CD4-positive, alpha-beta memory T cell (primary cell): ENCODE measurements around the gene STK32B. TPM values are rescaled to one million over a fixed set of nuclear protein-coding genes. Genes with fewer than 3 reads are reported as not detected.

Experiments used
- CTCF ChIA-PET: fragments of 350-600 bp; sonication (Branson Sonifier 250); formaldehyde crosslinking; loops from one replicate; lab custom pipeline; 2021; ENCODE audit warnings: inconsistent platforms; ENCODE audit not compliant: partially characterized antibody; lab: Charles Lee
- POLR2A ChIA-PET: fragments of 350-600 bp; sonication (Branson Sonifier 250); formaldehyde crosslinking; loops from one replicate; lab custom pipeline; 2021; ENCODE audit not compliant: partially characterized antibody; lab: Charles Lee
- DNase-seq, 5 donors: peaks; one replicate each; pipeline versions ENCODE4 v3.0.0 to v3.0.0-alpha.2; 2020 to 2022; ENCODE audit warnings: mixed read lengths in 1 of 5
- H3K27ac ChIP-seq: one replicate; pipeline ENCODE4 v1.7.0; 2013; ENCODE audit warnings: low read depth, low read length
- H3K27me3 ChIP-seq: 2 replicates; pipeline ENCODE4 v1.7.0; 2013; ENCODE audit warnings: mild to moderate bottlenecking, low read length, moderate library complexity; ENCODE audit not compliant: insufficient read depth
- H3K36me3 ChIP-seq: 2 replicates; pipeline ENCODE4 v1.7.0; 2013; ENCODE audit warnings: mild to moderate bottlenecking, low read length, moderate library complexity; ENCODE audit not compliant: insufficient read depth
- H3K4me1 ChIP-seq: 2 replicates; pipeline ENCODE4 v1.7.0; 2013; ENCODE audit warnings: mild to moderate bottlenecking, low read length, moderate library complexity; ENCODE audit not compliant: insufficient read depth
- H3K4me3 ChIP-seq, 2 donors: one replicate each; pipeline ENCODE4 v1.7.0; 2013; ENCODE audit warnings: low read length in 2 of 2, mild to moderate bottlenecking in 1 of 2
- H3K9me3 ChIP-seq, 2 donors: one replicate each; pipeline ENCODE4 v1.7.0; 2013; ENCODE audit warnings: low read length in 2 of 2, control low read depth in 1 of 2; ENCODE audit not compliant: control insufficient read depth in 1 of 2
- H3K27ac Mint-ChIP-seq, 7 donors: one replicate each; pipeline ENCODE4 v1.8.0; 2020 to 2021; ENCODE audit warnings: mixed read lengths in 7 of 7, mild to moderate bottlenecking in 6 of 7, inconsistent platforms in 3 of 7, moderate library complexity in 3 of 7
- H3K27me3 Mint-ChIP-seq, 2 donors: one replicate each; pipeline ENCODE4 v1.8.0; 2020 to 2021; ENCODE audit warnings: mixed read lengths in 2 of 2
- H3K36me3 Mint-ChIP-seq, 2 donors: one replicate each; pipeline ENCODE4 v1.8.0; 2020 to 2021; ENCODE audit warnings: mixed read lengths in 2 of 2, inconsistent platforms in 1 of 2, mild to moderate bottlenecking in 1 of 2
- H3K4me1 Mint-ChIP-seq, 4 donors: one replicate each; pipeline ENCODE4 v1.8.0; 2020 to 2021; ENCODE audit warnings: mixed read lengths in 4 of 4, mild to moderate bottlenecking in 1 of 4
- H3K4me3 Mint-ChIP-seq, 8 donors: one replicate each; pipeline ENCODE4 v1.8.0; 2020 to 2021; ENCODE audit warnings: mixed read lengths in 8 of 8, mild to moderate bottlenecking in 7 of 8, moderate library complexity in 6 of 8, inconsistent platforms in 3 of 8
- H3K9me3 Mint-ChIP-seq, 8 donors: one replicate each; pipeline ENCODE4 v1.8.0; 2020 to 2021; ENCODE audit warnings: mixed read lengths in 8 of 8, mild to moderate bottlenecking in 5 of 8, inconsistent platforms in 3 of 8, moderate library complexity in 1 of 8
- intact Hi-C: fragments of 100-400 bp; cut with micrococcal nuclease; formaldehyde crosslinking; loops from one replicate; pipeline ENCODE4 v1.15.1; 2023
- polyA plus RNA-seq, 2 donors: library from polyadenylated mRNA; unstranded; fragments of 300-500 nt; fragmentation: Illumina TruSeq; gene quantifications; one replicate each; pipeline ENCODE4 v1.2.3, GENCODE V29; 2021
- total RNA-seq, 2 experiments: library from RNA; stranded (reverse); gene quantifications; one replicate each; pipeline ENCODE4 v1.2.3, GENCODE V29; 2021

STK32B gene
- total and polyA plus RNA-seq, 4 experiments from 2014 or later, result not detected

DNA sequence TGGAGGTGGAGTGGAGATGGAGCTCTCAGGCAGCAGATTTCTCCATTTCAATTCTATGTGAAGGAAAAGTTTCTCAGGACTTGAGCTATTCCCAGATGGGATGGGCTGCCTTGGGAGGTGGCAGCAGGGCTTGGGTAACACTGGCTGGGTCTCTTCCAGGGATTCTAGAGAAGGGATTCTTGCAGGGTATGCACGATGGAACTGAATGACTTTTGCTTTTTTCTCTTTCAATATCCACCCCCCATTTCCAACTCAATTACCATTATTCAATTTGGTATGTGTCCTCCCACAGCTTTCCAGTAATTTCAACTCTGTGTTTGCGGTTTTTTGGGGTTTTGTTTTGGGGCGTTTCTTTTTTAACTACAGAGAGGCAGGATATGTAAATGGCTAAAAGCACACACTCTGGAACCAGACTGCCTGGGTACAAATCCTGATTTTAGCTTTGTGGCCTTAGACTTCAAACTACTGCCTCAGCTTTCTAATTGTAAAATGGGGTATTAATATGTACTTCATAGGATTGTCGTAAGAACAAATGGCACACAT lies 428.3 kb downstream of the STK32B start:
- Mint-ChIP-seq H3K4me3 (no peak overlapping the region), H3K27me3 (no peaks in the 10 kb centered on the region), H3K27ac (no peak overlapping the region), H3K36me3 (no peaks in the 10 kb centered on the region), H3K9me3 (peaks cover 0 to 22% (median 3%) of the 10 kb centered on the region in 8 donors), H3K4me1 (no peaks in the 10 kb centered on the region)
- H3K9me3 ChIP-seq, result no peaks in the 10 kb centered on the region
- POLR2A ChIA-PET, result no interaction called here
- no peak overlapping the region for H3K27ac ChIP-seq
- intact Hi-C loops, result no loop called here
- H3K27me3 ChIP-seq, result no peaks in the 10 kb centered on the region
- no peaks in the 10 kb centered on the region for H3K4me1 ChIP-seq
- H3K4me3 ChIP-seq, result no peak overlapping the region
- no peaks in the 10 kb centered on the region for H3K36me3 ChIP-seq
- CTCF ChIA-PET, result no interaction called here
- no peak for DNase-seq

DNA sequence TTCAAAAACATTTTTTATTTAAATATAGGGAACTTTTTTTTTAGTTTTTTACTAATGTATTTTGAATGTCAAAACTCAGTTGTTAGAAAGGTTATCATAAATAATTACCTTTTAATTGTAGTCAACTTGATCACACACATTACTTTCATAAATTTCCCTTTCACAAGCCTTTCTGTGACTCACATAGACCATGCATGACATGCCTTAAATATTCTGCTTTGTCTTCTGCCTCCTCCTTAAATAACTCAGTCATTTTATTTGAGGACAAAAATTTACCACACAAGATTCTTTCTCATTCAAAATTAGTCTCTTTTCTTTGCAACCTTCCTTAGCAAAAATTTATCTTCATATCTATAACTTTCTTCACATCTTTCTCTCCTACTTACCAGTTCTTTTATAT lies 437.1 kb downstream of the STK32B start:
- Histone ChIP-seq H3K9me3 (no peaks in the 10 kb centered on the region), H3K4me3 (no peak overlapping the region), H3K36me3 (no peaks in the 10 kb centered on the region), H3K27ac (no peak overlapping the region), H3K27me3 (no peaks in the 10 kb centered on the region), H3K4me1 (no peaks in the 10 kb centered on the region)
- Mint-ChIP-seq H3K27me3 (no peaks in the 10 kb centered on the region), H3K27ac (no peak overlapping the region), H3K9me3 (peaks cover 0 to 54% (median 29%) of the 10 kb centered on the region in 8 donors), H3K36me3 (no peaks in the 10 kb centered on the region), H3K4me3 (no peak overlapping the region), H3K4me1 (no peaks in the 10 kb centered on the region)
- intact Hi-C loops, result no loop called here
- CTCF ChIA-PET, result no interaction called here
- POLR2A ChIA-PET, result no interaction called here
- DNase-seq, result no peak

DNA sequence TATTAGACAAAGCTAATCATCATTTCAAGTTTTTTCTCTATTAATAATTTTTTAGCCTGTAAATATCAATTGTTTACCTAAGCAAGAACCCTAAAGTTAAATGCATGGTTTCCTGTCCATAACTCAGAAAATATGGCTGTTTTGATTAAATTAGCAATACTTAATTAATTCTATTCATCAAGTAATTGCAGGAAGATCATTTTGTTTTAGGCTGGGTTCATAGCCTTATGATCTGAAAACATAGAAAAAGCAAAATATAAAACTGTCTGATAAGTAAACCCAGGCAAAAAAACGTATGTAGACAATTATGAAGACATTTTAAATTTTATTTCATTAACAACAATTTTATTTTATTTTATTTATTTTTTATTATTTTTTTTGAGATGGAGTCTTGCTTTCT lies 438.0 kb downstream of the STK32B start:
- POLR2A ChIA-PET, result no interaction called here
- Histone ChIP-seq H3K27ac (no peak overlapping the region), H3K4me3 (no peak overlapping the region), H3K27me3 (no peaks in the 10 kb centered on the region), H3K36me3 (no peaks in the 10 kb centered on the region), H3K4me1 (no peaks in the 10 kb centered on the region), H3K9me3 (no peaks in the 10 kb centered on the region)
- no peak for DNase-seq
- Mint-ChIP-seq H3K4me1 (no peaks in the 10 kb centered on the region), H3K27me3 (peaks cover 0 to 1% of the 10 kb centered on the region in 2 donors), H3K27ac (no peak overlapping the region), H3K4me3 (no peak overlapping the region), H3K36me3 (no peaks in the 10 kb centered on the region), H3K9me3 (peaks cover 0 to 55% (median 26%) of the 10 kb centered on the region in 8 donors)
- CTCF ChIA-PET, result no interaction called here
- intact Hi-C loops, result no loop called here

DNA sequence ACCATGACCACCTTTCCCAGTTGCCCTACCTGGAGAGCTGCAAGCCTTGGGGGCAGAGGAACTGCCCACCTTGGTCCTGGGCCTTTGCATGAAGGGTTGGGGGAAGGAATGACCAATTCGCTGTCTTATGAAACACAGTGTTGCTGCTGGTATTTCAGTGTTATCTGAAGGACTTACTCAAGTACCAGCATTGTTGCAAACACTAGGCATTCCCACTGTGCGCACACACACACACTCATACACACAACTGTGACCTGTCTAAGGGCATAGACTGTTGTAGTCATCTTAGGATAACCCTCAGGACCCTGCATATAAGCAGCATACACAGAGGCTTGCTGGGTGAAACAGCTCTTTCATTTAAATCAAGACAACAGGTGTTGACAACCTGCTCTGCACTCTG lies 446.2 kb downstream of the STK32B start:
- H3K27ac Mint-ChIP-seq, result no peak overlapping the region
- peaks cover 0 to 14% (median 6%) of the 10 kb centered on the region in 8 donors for H3K9me3 Mint-ChIP-seq
- no peaks in the 10 kb centered on the region for H3K36me3 ChIP-seq
- no peak overlapping the region for H3K4me3 Mint-ChIP-seq
- POLR2A ChIA-PET, result no interaction called here
- CTCF ChIA-PET, result no interaction called here
- H3K36me3 Mint-ChIP-seq, result peaks cover 0 to 5% of the 10 kb centered on the region in 2 donors
- intact Hi-C loops, result no loop called here
- H3K4me3 ChIP-seq, result no peak overlapping the region
- DNase-seq, result no peak
- no peaks in the 10 kb centered on the region for H3K27me3 ChIP-seq
- H3K4me1 Mint-ChIP-seq, result no peaks in the 10 kb centered on the region
- H3K9me3 ChIP-seq, result no peaks in the 10 kb centered on the region
- no peaks in the 10 kb centered on the region for H3K4me1 ChIP-seq
- H3K27ac ChIP-seq, result no peak overlapping the region
- H3K27me3 Mint-ChIP-seq, result peaks cover 0 to 1% of the 10 kb centered on the region in 2 donors

DNA sequence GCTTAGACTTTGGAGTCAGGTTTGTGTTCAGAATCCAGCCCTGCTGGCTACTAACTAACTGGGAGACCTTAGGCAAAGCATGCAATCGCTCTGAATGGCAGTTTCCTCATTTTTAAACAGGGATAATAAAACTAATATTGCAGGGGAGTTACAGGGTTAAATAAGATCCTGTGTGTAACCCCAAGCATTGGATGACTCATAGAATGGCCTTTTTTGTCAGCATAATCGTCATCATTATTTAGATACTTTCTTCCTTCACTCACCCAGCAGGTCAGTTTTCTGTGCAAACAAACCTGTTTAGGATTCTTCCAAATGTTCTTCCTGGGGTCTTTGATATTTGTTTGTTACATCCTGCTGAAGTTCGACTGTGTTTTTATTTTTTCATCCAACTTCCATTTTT lies 448.9 kb downstream of the STK32B start:
- no peak for DNase-seq
- Histone ChIP-seq H3K4me1 (no peaks in the 10 kb centered on the region), H3K27me3 (no peaks in the 10 kb centered on the region), H3K27ac (no peak overlapping the region), H3K9me3 (no peaks in the 10 kb centered on the region), H3K36me3 (no peaks in the 10 kb centered on the region), H3K4me3 (no peak overlapping the region)
- Mint-ChIP-seq H3K27ac (no peak overlapping the region), H3K27me3 (peaks cover 0 to 3% of the 10 kb centered on the region in 2 donors), H3K4me1 (no peaks in the 10 kb centered on the region), H3K9me3 (peaks cover 0 to 6% (median 4%) of the 10 kb centered on the region in 8 donors), H3K36me3 (peaks cover 0 to 5% of the 10 kb centered on the region in 2 donors), H3K4me3 (no peak overlapping the region)
- intact Hi-C loops, result no loop called here
- ChIA-PET CTCF (no interaction called here), POLR2A (no interaction called here)

DNA sequence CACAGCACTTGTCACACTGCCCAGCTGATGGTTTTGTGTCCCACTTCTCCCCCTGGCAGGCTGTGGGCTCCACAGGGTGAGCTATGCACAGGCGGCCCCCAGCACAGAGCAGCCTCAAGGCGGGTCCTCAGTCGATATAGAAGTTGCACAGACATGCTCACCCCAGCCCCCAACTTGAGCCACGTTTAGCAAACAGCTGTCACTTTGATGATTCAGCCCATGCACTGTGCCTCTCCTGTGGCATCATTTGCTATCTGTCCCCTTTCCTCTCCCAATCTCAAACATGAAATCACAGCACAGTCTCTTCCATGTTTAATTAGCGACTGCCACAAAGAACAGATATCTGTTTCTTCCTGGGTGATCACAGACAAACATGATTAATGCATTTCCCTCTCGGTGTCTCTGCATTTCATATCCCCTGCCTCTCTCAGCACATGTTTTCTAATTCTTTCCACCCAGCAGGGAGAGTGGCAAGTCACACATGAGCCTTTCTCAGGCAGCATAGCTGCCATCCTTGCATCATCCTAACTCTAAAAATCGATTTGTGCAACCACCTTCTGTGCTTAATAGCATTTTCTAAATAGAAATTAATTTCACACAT lies 452.2 kb downstream of the STK32B start:
- Histone ChIP-seq H3K9me3 (no peaks in the 10 kb centered on the region), H3K4me1 (no peaks in the 10 kb centered on the region), H3K27me3 (no peaks in the 10 kb centered on the region), H3K4me3 (no peak overlapping the region), H3K27ac (no peak overlapping the region), H3K36me3 (no peaks in the 10 kb centered on the region)
- Mint-ChIP-seq H3K27me3 (peaks cover 0 to 3% of the 10 kb centered on the region in 2 donors), H3K4me3 (no peak overlapping the region), H3K36me3 (no peaks in the 10 kb centered on the region), H3K27ac (no peak overlapping the region), H3K9me3 (peaks cover 0 to 6% (median 1%) of the 10 kb centered on the region in 8 donors), H3K4me1 (no peaks in the 10 kb centered on the region)
- CTCF ChIA-PET, result no interaction called here
- intact Hi-C loops, result no loop called here
- POLR2A ChIA-PET, result no interaction called here
- DNase-seq, result no peak

DNA sequence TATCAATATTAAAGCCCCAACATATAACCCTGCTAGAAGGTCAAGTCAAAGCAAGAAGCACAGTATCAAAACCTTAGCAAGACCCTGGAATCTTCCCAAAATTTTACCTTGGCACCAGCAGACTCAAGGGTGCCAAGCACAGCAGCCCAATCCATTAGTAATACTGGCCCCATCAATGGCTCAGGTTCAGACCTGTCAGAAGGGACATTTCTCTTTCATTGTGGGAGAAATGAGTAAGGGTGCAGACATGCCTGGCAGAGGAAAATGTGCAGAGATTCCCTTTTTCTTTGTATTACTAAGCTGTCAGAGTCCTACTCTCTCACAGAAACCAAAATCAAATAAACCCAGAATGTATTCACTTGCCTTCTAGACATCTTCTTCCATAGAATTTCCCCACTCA lies 453.2 kb downstream of the STK32B start:
- ChIA-PET POLR2A (no interaction called here), CTCF (no interaction called here)
- Histone ChIP-seq H3K27ac (no peak overlapping the region), H3K36me3 (no peaks in the 10 kb centered on the region), H3K4me3 (no peak overlapping the region), H3K27me3 (no peaks in the 10 kb centered on the region), H3K4me1 (no peaks in the 10 kb centered on the region), H3K9me3 (no peaks in the 10 kb centered on the region)
- no peak for DNase-seq
- H3K27me3 Mint-ChIP-seq, result peaks cover 0 to 3% of the 10 kb centered on the region in 2 donors
- no peaks in the 10 kb centered on the region for H3K36me3 Mint-ChIP-seq
- H3K27ac Mint-ChIP-seq, result no peak overlapping the region
- H3K9me3 Mint-ChIP-seq, result peaks cover 0 to 6% (median 1%) of the 10 kb centered on the region in 8 donors
- no peak overlapping the region for H3K4me3 Mint-ChIP-seq
- H3K4me1 Mint-ChIP-seq, result no peaks in the 10 kb centered on the region
- intact Hi-C loops, result no loop called here
